ENCODE data around the gene MOB3B.

MOB3B gene

DNA sequence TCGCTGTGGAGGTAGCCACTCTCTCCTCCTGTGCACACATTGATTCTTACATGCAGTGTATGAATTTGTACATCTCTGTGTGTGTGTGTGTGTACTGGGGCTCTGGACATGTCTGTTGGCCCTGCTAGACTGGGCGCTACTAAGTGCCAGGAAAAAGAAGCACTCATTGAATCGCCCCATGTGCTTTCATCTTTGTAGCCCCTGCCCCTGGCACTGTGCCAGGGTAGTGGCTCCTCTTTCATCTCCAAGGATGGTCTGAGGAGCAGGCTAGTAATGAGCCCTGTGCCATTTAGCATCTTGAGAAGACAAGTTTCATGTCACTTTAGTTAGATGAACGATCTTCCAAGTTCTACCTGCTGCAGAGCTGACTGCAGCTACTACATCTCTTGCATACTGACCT, 198.2 kb downstream of the MOB3B start:
- FAIRE-seq, result no peak

- no peak for FAIRE-seq
These were observed 200.3 kb downstream of the MOB3B start for GRCh38 chr9:27329291-27329690.

- no peak for FAIRE-seq
These were observed 201.1 kb downstream of the MOB3B start for GRCh38 chr9:27328483-27328882.

DNA sequence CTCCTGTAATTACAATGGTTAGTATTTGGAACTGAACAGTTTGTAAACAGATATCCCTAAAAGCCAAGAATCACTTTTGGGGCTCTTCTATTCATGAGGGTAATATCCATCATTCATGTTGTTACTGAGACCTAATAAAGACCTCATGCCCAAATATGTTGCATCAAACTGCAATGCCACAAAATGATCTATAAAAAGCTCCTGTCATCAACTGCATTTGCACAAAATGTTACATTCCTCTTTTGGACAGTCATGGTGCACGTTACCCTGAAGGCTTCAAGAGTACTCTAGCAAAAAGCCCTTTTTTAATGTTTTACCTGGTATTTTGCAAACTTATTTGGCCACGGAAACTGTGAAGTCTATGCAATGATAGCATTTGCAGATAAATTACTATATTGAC, 218.4 kb downstream of the MOB3B start:
- no peak for FAIRE-seq

DNA sequence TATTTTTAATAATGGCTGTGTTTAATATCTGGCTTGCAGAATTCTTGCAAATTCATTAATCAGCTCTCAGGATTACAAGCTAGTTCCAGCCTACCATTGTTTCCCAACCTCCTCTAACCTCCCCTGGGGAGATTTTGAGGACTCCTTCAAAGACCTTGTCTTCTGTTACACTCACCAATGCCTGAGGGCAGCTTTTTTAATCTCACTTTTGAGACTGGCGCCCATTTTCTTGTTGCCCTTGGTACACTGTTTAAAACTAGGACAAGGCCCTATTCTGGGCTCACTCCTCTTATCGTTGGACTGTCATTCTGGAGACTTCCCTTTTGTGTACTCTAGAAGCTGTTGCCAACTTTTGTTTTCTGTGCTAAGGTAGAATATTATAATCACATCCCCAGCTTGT, 219.0 kb downstream of the MOB3B start:
- no peak for FAIRE-seq

- no peak for FAIRE-seq
These were observed 220.8 kb downstream of the MOB3B start for GRCh38 chr9:27308691-27309390.

- no peak for FAIRE-seq
These were observed 225.1 kb downstream of the MOB3B start for GRCh38 chr9:27304521-27304920.

DNA sequence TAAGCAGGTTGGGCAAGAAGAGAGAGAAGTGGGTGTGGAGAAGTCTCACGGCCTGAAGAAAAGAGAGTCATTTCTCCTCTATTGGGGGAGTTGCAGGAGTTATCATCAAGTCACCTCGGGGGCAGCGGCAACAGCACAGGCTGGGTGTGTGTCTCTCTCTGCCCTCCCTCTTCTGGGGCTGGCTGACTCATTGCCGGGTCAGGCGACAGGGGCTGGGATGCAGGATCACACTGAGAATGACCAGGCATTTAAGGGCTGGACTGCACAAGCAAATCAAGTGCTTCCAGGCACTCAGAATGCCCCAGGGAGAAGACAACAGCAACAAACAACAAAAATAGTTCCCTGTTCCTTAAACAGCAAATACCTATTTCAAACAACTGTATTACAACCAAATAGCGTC, 226.4 kb downstream of the MOB3B start:
- no peak for FAIRE-seq

- FAIRE-seq, result no peak
These were observed 232.6 kb downstream of the MOB3B start, which contains the start of gene EQTN for GRCh38 chr9:27297050-27297449. Gene EQTN (minus strand): TSS chr9:27297150. CDS start chr9:27297055, 95 bp downstream.

GRCh38 chr9:27293996-27294395, 235.6 kb downstream of the MOB3B start:
- FAIRE-seq, result no peak

GRCh38 chr9:27292659-27293405, 236.8 kb downstream of the MOB3B start:
- no peak for FAIRE-seq

DNA sequence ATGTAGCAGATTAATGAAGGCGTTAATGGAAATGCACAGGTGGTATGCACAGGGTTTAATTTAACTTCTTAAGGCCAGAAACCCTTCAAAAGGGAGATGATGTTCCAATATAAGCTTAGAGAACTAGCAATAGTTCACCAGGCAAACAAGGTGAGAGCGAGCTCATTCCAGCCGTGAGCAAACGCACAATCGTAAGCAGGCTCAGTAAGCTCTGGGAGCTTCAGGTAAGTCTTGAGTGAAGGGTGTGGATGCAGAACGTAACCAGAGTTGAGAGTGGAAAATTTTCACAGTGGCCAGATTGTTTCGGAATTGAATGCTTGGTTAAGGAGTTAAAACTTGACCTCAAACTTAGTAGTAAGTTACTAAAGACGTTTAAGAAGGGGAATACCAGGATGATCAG, 238.3 kb downstream of the MOB3B start:
- no peak for FAIRE-seq

- no peak for FAIRE-seq
These were observed 247.3 kb downstream of the MOB3B start for GRCh38 chr9:27282269-27282668.

DNA sequence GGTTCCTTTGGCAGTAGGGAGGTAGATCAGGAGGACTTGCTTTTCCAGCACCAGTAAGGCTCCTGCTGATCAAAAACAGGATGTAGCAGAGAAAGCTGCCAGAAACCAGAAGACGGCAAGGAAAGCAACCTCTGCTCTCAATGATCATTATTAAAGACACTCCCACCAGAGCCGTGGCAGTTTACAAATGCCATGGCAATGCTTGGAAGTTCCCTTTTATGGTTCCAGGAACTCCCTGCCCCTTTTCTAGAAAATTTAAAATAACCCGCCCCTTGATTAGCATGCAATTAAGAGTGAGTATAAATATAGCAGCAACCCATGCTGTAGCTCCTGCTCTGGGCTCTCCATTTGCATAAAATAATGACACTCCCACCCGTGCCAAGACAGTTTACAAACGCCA, 248.8 kb downstream of the MOB3B start:
- FAIRE-seq, result no peak

- no peak for FAIRE-seq
These were observed 249.4 kb downstream of the MOB3B start for GRCh38 chr9:27280249-27280648.

GRCh38 chr9:27279611-27280010, 250.0 kb downstream of the MOB3B start:
- FAIRE-seq, result no peak

DNA sequence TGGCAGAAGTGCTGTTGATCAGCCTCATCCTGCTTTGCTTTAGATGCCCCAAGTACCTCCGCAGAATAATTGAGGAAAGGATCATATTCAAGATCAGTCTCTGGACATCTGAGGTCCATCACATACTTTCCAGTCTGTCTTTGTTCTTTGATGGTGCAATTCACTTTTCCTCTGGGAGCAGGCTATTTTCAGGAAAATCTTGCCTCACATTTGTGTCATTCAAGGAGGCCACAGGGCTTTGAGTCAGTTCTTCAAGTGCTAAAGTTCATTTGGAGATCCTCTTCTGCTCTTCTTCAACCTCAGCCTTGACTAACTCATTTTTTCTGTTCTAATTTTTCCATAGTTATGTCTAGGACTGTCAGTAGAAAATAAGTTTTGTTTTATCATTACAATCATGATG, 251.2 kb downstream of the MOB3B start:
- no peak for FAIRE-seq

- FAIRE-seq, result peak; percentile 100
These were observed 253.2 kb downstream of the MOB3B start for GRCh38 chr9:27276193-27277030.

Data from islet of Langerhans (tissue), 1 donor.